Effector memory CD8-positive, alpha-beta T cell (primary cell): Measurements from ENCODE around the gene ACER2.

Source experiments
- ATAC-seq: fragments of 150-1000 bp; cut with Tn5 transposase; replicated peaks from 2 replicates; pipeline ENCODE4 v1.10.0; 2021; ENCODE audit warnings: mild to moderate bottlenecking, moderate library complexity
- DNase-seq, 3 experiments: peaks; one replicate each; pipeline ENCODE4 v3.0.0; 2021
- H3K27ac Mint-ChIP-seq, 2 donors: one replicate each; pipeline ENCODE4 v1.8.0; 2022; ENCODE audit warnings: mild to moderate bottlenecking in 2 of 2, mixed read lengths in 2 of 2, moderate library complexity in 2 of 2
- H3K27me3 Mint-ChIP-seq, 2 donors: one replicate each; pipeline ENCODE4 v1.8.0; 2022; ENCODE audit warnings: mixed read lengths in 2 of 2
- H3K36me3 Mint-ChIP-seq: one replicate; pipeline ENCODE4 v1.8.0; 2022; ENCODE audit warnings: mild to moderate bottlenecking, moderate library complexity, mixed read lengths; ENCODE audit not compliant: insufficient read depth
- H3K4me1 Mint-ChIP-seq, 2 donors: one replicate each; pipeline ENCODE4 v1.8.0; 2022; ENCODE audit warnings: low read depth in 2 of 2, mixed read lengths in 2 of 2
- H3K4me3 Mint-ChIP-seq, 2 donors: one replicate each; pipeline ENCODE4 v1.8.0; 2022; ENCODE audit warnings: mild to moderate bottlenecking in 2 of 2, mixed read lengths in 2 of 2, moderate library complexity in 2 of 2
- H3K9me3 Mint-ChIP-seq, 2 donors: one replicate each; pipeline ENCODE4 v1.8.0; 2022; ENCODE audit warnings: mixed read lengths in 2 of 2

The ACER2 gene

GRCh38 chr9:19442240-19442639 lies 33.4 kb downstream of the ACER2 start:
- H3K36me3 Mint-ChIP-seq = peaks cover 7% of the 10 kb centered on the region
- no peaks in the 10 kb centered on the region for H3K27me3 Mint-ChIP-seq
- no peaks in the 10 kb centered on the region for H3K9me3 Mint-ChIP-seq
- peaks cover 4% of the 10 kb centered on the region in 2 donors for H3K4me1 Mint-ChIP-seq
- ATAC-seq (no peak), DNase-seq (no peak)
- peak overlapping the region; percentile 27 to 73 for H3K27ac Mint-ChIP-seq
- H3K4me3 Mint-ChIP-seq = peak overlapping the region in 1 of 2 donors; percentile 69

GRCh38 chr9:19445452-19445851 lies 36.6 kb downstream of the ACER2 start:
- no peak overlapping the region for H3K4me3 Mint-ChIP-seq
- ATAC-seq (no peak), DNase-seq (no peak)
- peaks cover 4% of the 10 kb centered on the region in 2 donors for H3K4me1 Mint-ChIP-seq
- H3K27me3 Mint-ChIP-seq = no peaks in the 10 kb centered on the region
- H3K36me3 Mint-ChIP-seq = peaks cover 7% of the 10 kb centered on the region
- H3K9me3 Mint-ChIP-seq = no peaks in the 10 kb centered on the region
- H3K27ac Mint-ChIP-seq = no peak overlapping the region

GRCh38 chr9:19446361-19446861 lies 37.6 kb downstream of the ACER2 start:
- no peak for DNase-seq
- Mint-ChIP-seq H3K27ac (peak overlapping the region in 1 of 2 donors; percentile 67), H3K36me3 (peaks cover 10% of the 10 kb centered on the region), H3K9me3 (no peaks in the 10 kb centered on the region), H3K4me3 (no peak overlapping the region), H3K27me3 (no peaks in the 10 kb centered on the region), H3K4me1 (peaks cover 3 to 4% of the 10 kb centered on the region in 2 donors)
- ATAC-seq = no peak

GRCh38 chr9:19451240-19452087 lies 42.7 kb downstream of the ACER2 start:
- ATAC-seq (no peak), DNase-seq (no peak)
- no peaks in the 10 kb centered on the region for H3K9me3 Mint-ChIP-seq
- peaks cover 3% of the 10 kb centered on the region for H3K36me3 Mint-ChIP-seq
- no peaks in the 10 kb centered on the region for H3K4me1 Mint-ChIP-seq
- no peaks in the 10 kb centered on the region for H3K27me3 Mint-ChIP-seq
- H3K4me3 Mint-ChIP-seq = no peak overlapping the region
- H3K27ac Mint-ChIP-seq = no peak overlapping the region

GRCh38 chr9:19456426-19456825 lies 47.6 kb downstream of the ACER2 start:
- H3K4me3 Mint-ChIP-seq = no peak overlapping the region
- H3K27ac Mint-ChIP-seq = no peak overlapping the region
- H3K4me1 Mint-ChIP-seq = peaks cover 7 to 8% of the 10 kb centered on the region in 2 donors
- H3K27me3 Mint-ChIP-seq = no peaks in the 10 kb centered on the region
- no peaks in the 10 kb centered on the region for H3K36me3 Mint-ChIP-seq
- ATAC-seq (no peak), DNase-seq (no peak)
- no peaks in the 10 kb centered on the region for H3K9me3 Mint-ChIP-seq

DNA sequence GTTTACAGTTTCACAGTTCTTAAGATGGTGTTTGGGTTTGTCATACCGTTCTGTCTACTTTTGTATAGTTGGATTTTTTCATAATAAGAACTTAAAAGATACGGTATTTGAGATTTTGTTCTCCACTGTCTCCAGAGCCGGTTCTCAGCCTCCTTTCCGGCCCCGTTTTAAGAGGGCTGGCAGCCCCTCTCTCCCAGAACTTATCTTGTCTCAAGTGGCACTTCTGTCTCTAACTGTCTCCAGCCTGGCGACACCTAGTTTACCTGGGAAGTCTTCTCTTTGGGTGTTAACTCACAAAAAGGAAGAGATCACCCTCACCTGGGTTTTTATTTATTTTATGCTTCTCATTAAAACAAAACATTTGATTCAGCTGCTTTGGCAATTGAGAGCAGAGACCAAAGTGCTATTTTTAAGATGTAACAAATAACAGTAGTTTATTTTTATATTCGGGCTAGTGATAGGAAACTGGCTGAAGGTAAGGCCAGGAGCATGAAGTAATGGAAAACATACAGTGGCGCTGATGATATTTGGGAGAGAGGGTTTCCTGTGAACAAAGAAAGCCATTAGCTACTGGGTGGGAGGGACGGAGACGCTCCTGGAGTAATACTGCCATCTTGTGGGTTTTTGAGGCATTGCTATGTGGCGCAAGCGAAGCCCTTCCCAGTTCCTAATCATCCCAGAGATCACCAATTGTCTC lies 48.3 kb downstream of the ACER2 start:
- Mint-ChIP-seq H3K4me3 (peak overlapping the region; percentile 35 to 51), H3K27ac (no peak overlapping the region), H3K36me3 (no peaks in the 10 kb centered on the region), H3K9me3 (no peaks in the 10 kb centered on the region), H3K4me1 (peaks cover 7 to 8% of the 10 kb centered on the region in 2 donors), H3K27me3 (no peaks in the 10 kb centered on the region)
- DNase-seq (peak; percentile 53 to 63 (median 59)), ATAC-seq (peak; percentile 95)

DNA sequence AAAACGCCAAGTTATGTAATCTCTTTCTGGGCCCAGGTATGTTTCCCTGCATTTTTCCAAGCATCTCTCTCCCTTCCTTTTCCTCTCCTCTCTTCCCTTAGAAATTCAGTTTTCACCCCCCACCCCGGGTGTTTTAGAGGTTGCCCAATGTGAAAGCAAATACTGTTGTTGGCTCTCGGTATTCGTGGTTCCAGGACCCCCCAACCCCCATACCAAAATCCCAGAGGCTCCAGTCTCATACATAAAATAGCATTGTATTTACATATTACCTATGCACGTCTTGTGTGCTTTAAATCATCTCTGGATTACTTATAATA lies 48.8 kb downstream of the ACER2 start:
- H3K4me3 Mint-ChIP-seq = peak overlapping the region; percentile 35 to 51
- H3K36me3 Mint-ChIP-seq = no peaks in the 10 kb centered on the region
- H3K27me3 Mint-ChIP-seq = no peaks in the 10 kb centered on the region
- ATAC-seq = peak; percentile 24
- H3K27ac Mint-ChIP-seq = no peak overlapping the region
- peaks cover 7 to 8% of the 10 kb centered on the region in 2 donors for H3K4me1 Mint-ChIP-seq
- DNase-seq = no peak
- no peaks in the 10 kb centered on the region for H3K9me3 Mint-ChIP-seq

GRCh38 chr9:19460243-19460642 lies 51.4 kb downstream of the ACER2 start:
- peaks cover 15 to 16% of the 10 kb centered on the region in 2 donors for H3K4me1 Mint-ChIP-seq
- no peaks in the 10 kb centered on the region for H3K9me3 Mint-ChIP-seq
- DNase-seq (no peak), ATAC-seq (no peak)
- H3K27me3 Mint-ChIP-seq = no peaks in the 10 kb centered on the region
- H3K27ac Mint-ChIP-seq = no peak overlapping the region
- H3K36me3 Mint-ChIP-seq = no peaks in the 10 kb centered on the region
- H3K4me3 Mint-ChIP-seq = no peak overlapping the region

- ATAC-seq (no peak), DNase-seq (no peak)
- H3K36me3 Mint-ChIP-seq = no peaks in the 10 kb centered on the region
- H3K27ac Mint-ChIP-seq = no peak overlapping the region
- H3K27me3 Mint-ChIP-seq = no peaks in the 10 kb centered on the region
- peaks cover 15 to 16% of the 10 kb centered on the region in 2 donors for H3K4me1 Mint-ChIP-seq
- H3K9me3 Mint-ChIP-seq = no peaks in the 10 kb centered on the region
- no peak overlapping the region for H3K4me3 Mint-ChIP-seq
These were observed 52.3 kb downstream of the ACER2 start for GRCh38 chr9:19461135-19461534.

- ATAC-seq = no peak
- H3K36me3 Mint-ChIP-seq = no peaks in the 10 kb centered on the region
- H3K4me1 Mint-ChIP-seq = peaks cover 8% of the 10 kb centered on the region in 2 donors
- peak overlapping the region; percentile 80 to 86 for H3K27ac Mint-ChIP-seq
- H3K9me3 Mint-ChIP-seq = no peaks in the 10 kb centered on the region
- no peak for DNase-seq
- H3K27me3 Mint-ChIP-seq = no peaks in the 10 kb centered on the region
- H3K4me3 Mint-ChIP-seq = peak overlapping the region; percentile 88
These were observed 55.4 kb downstream of the ACER2 start for GRCh38 chr9:19464061-19464763.

- no peaks in the 10 kb centered on the region for H3K9me3 Mint-ChIP-seq
- ATAC-seq (peak; percentile 93), DNase-seq (peak; percentile 58 to 71 (median 65))
- peak overlapping the region; percentile 88 for H3K4me3 Mint-ChIP-seq
- peak overlapping the region; percentile 80 to 86 for H3K27ac Mint-ChIP-seq
- no peaks in the 10 kb centered on the region for H3K36me3 Mint-ChIP-seq
- H3K4me1 Mint-ChIP-seq = peaks cover 8% of the 10 kb centered on the region in 2 donors
- no peaks in the 10 kb centered on the region for H3K27me3 Mint-ChIP-seq
These were observed 56.2 kb downstream of the ACER2 start for GRCh38 chr9:19464764-19465585.

GRCh38 chr9:19465586-19466279 lies 56.9 kb downstream of the ACER2 start:
- H3K27ac Mint-ChIP-seq = no peak overlapping the region
- DNase-seq (no peak), ATAC-seq (no peak)
- H3K36me3 Mint-ChIP-seq = no peaks in the 10 kb centered on the region
- no peaks in the 10 kb centered on the region for H3K27me3 Mint-ChIP-seq
- H3K4me3 Mint-ChIP-seq = peak overlapping the region in 1 of 2 donors; percentile 88
- no peaks in the 10 kb centered on the region for H3K9me3 Mint-ChIP-seq
- H3K4me1 Mint-ChIP-seq = peaks cover 8% of the 10 kb centered on the region in 2 donors
